Heart left ventricle (tissue), 13 donors: ENCODE data around the gene SLC31A1.

Source experiments
- POLR2A ChIP-seq, 2 donors: fragments of 450-650 bp; IDR thresholded peaks; one replicate each; pipeline ENCODE4 v1.6.1; 2017; ENCODE audit warnings: antibody characterized with exemption in 2 of 2, mild to moderate bottlenecking in 2 of 2, moderate library complexity in 2 of 2
- TF ChIP-seq, protein P1 (sequence below), 12 donors: fragments of 200-600 bp; sonication (generic) in 4 of 12; IDR thresholded peaks; one replicate each; pipeline versions ENCODE4 v1.5.0 to v1.8.0; 2018 to 2022; ENCODE audit warnings: antibody characterized with exemption in 12 of 12, mild to moderate bottlenecking in 5 of 12
- donor health status: ischemic (EF 13 %, LVEDD 7.1; RV severe dilation, severe dysfunction).
- donor health status: DM: no; HTN: yes; CAD: no.
- donor health status: DM: no; HTN: no; CAD: no.
- donor health status: ischemic (EF 25% LVEDD 6.9; RV normal size, moderate dysfunction).
- donor health status: ischemic (EF 25% LVEDD 5.7; RV mildly dilated, moderate dysfunction).
- donor health status: ischemic (EF 35%, LVEDD 5.7; RV mildly dilated, moderate dysfunction).
- donor health status: nonischemic (EF 11% LVEDD 7.7; RV severe dilation, severe dysfunction).
- donor health status: DM: yes; HTN: yes; CAD: no.
- donor health status: PGD.
- donor health status: ischemic (EF 29% LVEDD 5.4; RV normal size, mild dysfunction).
- donor health status: nonischemic (EF 23%, LVEDD 6.1; RV moderate dilation, normal function).

GRCh38 chr9:113220467-113221002 is 809 bp upstream of the SLC31A1 start:
- TF ChIP-seq, protein P1, sequence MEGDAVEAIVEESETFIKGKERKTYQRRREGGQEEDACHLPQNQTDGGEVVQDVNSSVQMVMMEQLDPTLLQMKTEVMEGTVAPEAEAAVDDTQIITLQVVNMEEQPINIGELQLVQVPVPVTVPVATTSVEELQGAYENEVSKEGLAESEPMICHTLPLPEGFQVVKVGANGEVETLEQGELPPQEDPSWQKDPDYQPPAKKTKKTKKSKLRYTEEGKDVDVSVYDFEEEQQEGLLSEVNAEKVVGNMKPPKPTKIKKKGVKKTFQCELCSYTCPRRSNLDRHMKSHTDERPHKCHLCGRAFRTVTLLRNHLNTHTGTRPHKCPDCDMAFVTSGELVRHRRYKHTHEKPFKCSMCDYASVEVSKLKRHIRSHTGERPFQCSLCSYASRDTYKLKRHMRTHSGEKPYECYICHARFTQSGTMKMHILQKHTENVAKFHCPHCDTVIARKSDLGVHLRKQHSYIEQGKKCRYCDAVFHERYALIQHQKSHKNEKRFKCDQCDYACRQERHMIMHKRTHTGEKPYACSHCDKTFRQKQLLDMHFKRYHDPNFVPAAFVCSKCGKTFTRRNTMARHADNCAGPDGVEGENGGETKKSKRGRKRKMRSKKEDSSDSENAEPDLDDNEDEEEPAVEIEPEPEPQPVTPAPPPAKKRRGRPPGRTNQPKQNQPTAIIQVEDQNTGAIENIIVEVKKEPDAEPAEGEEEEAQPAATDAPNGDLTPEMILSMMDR (IDR thresholded peaks at IDR 0.05) = no peak
- no peak for TF ChIP-seq POLR2A (IDR thresholded peaks at IDR 0.05)
